HCT116 (cell line): ENCODE results near the gene PAX7. TPM values are rescaled to one million over a fixed set of nuclear protein-coding genes. Genes with fewer than 3 reads are reported as not detected.

Source experiments
- CBX3 ChIP-seq: IDR thresholded peaks from 2 replicates; pipeline ENCODE4 v1.6.1; 2012; ENCODE audit warnings: low read depth
- EZH2phosphoT487 ChIP-seq: fragments of 200-600 bp; IDR thresholded peaks from 2 replicates; pipeline ENCODE4 v1.6.1; 2018; ENCODE audit warnings: antibody characterized with exemption, borderline replicate concordance
- FOSL1 ChIP-seq: IDR thresholded peaks from 2 replicates; pipeline ENCODE4 v1.6.1; 2012; ENCODE audit warnings: low read depth
- JUND ChIP-seq: IDR thresholded peaks from 2 replicates; pipeline ENCODE4 v1.6.1; 2012
- POLR2A ChIP-seq: IDR thresholded peaks from 2 replicates; pipeline ENCODE4 v1.7.0; 2011; ENCODE audit warnings: borderline replicate concordance; ENCODE audit not compliant: insufficient read depth, insufficient read length; ENCODE audit errors: extremely low read depth
- POLR2AphosphoS5 ChIP-seq: IDR thresholded peaks from 2 replicates; pipeline ENCODE4 v1.6.1; 2011; ENCODE audit warnings: mild to moderate bottlenecking, low read depth, low read length, moderate library complexity
- SP1 ChIP-seq: IDR thresholded peaks from 2 replicates; pipeline ENCODE4 v1.6.1; 2012; ENCODE audit warnings: low read depth
- SRF ChIP-seq: IDR thresholded peaks from 2 replicates; pipeline ENCODE4 v1.6.1; 2012; ENCODE audit warnings: low read depth
- ZFX ChIP-seq: fragments of 450-650 bp; IDR thresholded peaks from 2 replicates; pipeline ENCODE4 v1.6.1; 2017
- ZNF274 ChIP-seq: fragments of 200-500 bp; sonication (Bioruptor generic); IDR thresholded peaks from 2 replicates; pipeline ENCODE4 v1.6.1; 2014; ENCODE audit warnings: mild to moderate bottlenecking, low read depth, low read length, inconsistent platforms
- total RNA-seq: library from RNA; stranded (reverse); gene quantifications from one replicate; pipeline ENCODE4 v1.2.1, GENCODE V29; 2021; ENCODE audit not compliant: unreplicated experiment
- TF ChIP-seq, protein P1 (sequence below): IDR thresholded peaks from 2 replicates; pipeline ENCODE4 v1.6.1; 2011; ENCODE audit warnings: mild to moderate bottlenecking, low read length, moderate library complexity; ENCODE audit not compliant: insufficient replicate concordance; ENCODE audit errors: extremely low read depth
- TF ChIP-seq, protein P2 (sequence below), 3 experiments: fragments of 200-600 bp in 1 of 3; sonication (generic) in 1 of 3; IDR thresholded peaks in 2 of 3; conservative IDR thresholded peaks in 1 of 3; 2 replicates each; pipeline ENCODE4 v1.5.1; 2012 to 2017; ENCODE audit warnings: low read depth in 2 of 3, low read length in 2 of 3, antibody characterized with exemption in 1 of 3, borderline replicate concordance in 1 of 3, control low read depth in 1 of 3, mild to moderate bottlenecking in 1 of 3, mixed read lengths in 1 of 3, mixed run types in 1 of 3, moderate library complexity in 1 of 3; ENCODE audit not compliant: insufficient read depth in 1 of 3

Gene PAX7
- total RNA-seq, 1 experiment from 2014 or later = not detected

DNA sequence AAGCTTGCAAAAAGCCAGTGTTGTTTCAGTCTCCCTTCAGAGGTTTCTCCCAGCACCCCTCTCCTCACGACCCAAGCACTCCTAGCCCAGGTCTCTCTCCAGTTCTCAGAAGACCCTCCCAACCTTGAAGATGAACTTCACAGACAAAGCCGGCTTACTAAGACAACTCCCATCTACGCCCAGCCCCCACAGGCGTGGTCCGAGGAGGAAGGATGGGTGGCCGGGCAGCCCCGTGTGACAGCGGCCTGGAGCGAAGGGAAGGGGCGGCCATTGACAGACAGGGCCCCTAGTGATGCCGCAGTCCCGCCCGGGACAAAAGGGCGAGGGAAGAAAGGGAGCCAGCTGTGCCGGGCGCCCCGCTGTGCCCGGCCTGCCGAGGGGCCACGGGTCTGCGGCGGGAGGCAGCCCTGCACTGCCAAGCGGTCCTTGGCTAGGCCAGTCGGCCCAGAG lies 6.9 kb downstream of the PAX7 start (continued):
- TF ChIP-seq, protein P1, sequence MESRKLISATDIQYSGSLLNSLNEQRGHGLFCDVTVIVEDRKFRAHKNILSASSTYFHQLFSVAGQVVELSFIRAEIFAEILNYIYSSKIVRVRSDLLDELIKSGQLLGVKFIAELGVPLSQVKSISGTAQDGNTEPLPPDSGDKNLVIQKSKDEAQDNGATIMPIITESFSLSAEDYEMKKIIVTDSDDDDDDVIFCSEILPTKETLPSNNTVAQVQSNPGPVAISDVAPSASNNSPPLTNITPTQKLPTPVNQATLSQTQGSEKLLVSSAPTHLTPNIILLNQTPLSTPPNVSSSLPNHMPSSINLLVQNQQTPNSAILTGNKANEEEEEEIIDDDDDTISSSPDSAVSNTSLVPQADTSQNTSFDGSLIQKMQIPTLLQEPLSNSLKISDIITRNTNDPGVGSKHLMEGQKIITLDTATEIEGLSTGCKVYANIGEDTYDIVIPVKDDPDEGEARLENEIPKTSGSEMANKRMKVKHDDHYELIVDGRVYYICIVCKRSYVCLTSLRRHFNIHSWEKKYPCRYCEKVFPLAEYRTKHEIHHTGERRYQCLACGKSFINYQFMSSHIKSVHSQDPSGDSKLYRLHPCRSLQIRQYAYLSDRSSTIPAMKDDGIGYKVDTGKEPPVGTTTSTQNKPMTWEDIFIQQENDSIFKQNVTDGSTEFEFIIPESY = no peak
- TF ChIP-seq SP1 = no peak
- no peak for TF ChIP-seq CBX3
- TF ChIP-seq, protein P2, sequence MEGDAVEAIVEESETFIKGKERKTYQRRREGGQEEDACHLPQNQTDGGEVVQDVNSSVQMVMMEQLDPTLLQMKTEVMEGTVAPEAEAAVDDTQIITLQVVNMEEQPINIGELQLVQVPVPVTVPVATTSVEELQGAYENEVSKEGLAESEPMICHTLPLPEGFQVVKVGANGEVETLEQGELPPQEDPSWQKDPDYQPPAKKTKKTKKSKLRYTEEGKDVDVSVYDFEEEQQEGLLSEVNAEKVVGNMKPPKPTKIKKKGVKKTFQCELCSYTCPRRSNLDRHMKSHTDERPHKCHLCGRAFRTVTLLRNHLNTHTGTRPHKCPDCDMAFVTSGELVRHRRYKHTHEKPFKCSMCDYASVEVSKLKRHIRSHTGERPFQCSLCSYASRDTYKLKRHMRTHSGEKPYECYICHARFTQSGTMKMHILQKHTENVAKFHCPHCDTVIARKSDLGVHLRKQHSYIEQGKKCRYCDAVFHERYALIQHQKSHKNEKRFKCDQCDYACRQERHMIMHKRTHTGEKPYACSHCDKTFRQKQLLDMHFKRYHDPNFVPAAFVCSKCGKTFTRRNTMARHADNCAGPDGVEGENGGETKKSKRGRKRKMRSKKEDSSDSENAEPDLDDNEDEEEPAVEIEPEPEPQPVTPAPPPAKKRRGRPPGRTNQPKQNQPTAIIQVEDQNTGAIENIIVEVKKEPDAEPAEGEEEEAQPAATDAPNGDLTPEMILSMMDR (IDR thresholded peaks at IDR 0.05 in 2 of 3, conservative IDR thresholded peaks at IDR 0.05 in 1 of 3; ENCODE audit: borderline replicate concordance in 1 of 3, insufficient read depth in 1 of 3, low read depth in 2 of 3, low read length in 2 of 3) = no peak
- TF ChIP-seq SRF = no peak
- TF ChIP-seq EZH2phosphoT487 = no peak
- TF ChIP-seq JUND = no peak
- TF ChIP-seq POLR2A = no peak
- no peak for TF ChIP-seq ZNF274
- TF ChIP-seq FOSL1 = no peak
- TF ChIP-seq ZFX = no peak
- TF ChIP-seq POLR2AphosphoS5 = no peak
